ENCODE results near the gene NDRG2.

NDRG2 gene
- long read RNA-seq, donor 1, transcript NDRG2-208 (16 exons, 2,022 nt), result minor isoform, 6 of 133 reads
- long read RNA-seq, donor 1, transcript NDRG2-227 (15 exons, 1,980 nt), result minor isoform, 5 of 133 reads
- long read RNA-seq, donor 1, transcript NDRG2-209 (17 exons, 2,079 nt), result major isoform, 8 of 133 reads
- long read RNA-seq, donor 1, partial matches to known transcripts, result 101 of 133 reads
- long read RNA-seq, donor 1, other reads (novel, unspliced or antisense), result 5 of 133 reads
- long read RNA-seq, donor 2, partial matches to known transcripts, result 0 of 18 reads
- long read RNA-seq, donor 2, other reads (novel, unspliced or antisense), result 0 of 18 reads
- long read RNA-seq, donor 3, transcript NDRG2-227 (15 exons, 1,980 nt), result major isoform, 7 of 12 reads
- long read RNA-seq, donor 3, partial matches to known transcripts, result 0 of 12 reads
- long read RNA-seq, donor 3, other reads (novel, unspliced or antisense), result 0 of 12 reads
- long read RNA-seq, donor 4, partial matches to known transcripts, result 24 of 50 reads
- long read RNA-seq, donor 4, other reads (novel, unspliced or antisense), result 13 of 50 reads
- long read RNA-seq, donor 5, transcript NDRG2-208 (16 exons, 2,022 nt), result minor isoform, 6 of 204 reads
- long read RNA-seq, donor 5, transcript NDRG2-227 (15 exons, 1,980 nt), result major isoform, 10 of 204 reads
- long read RNA-seq, donor 5, partial matches to known transcripts, result 168 of 204 reads
- long read RNA-seq, donor 5, other reads (novel, unspliced or antisense), result 7 of 204 reads
- long read RNA-seq, donor 6, transcript NDRG2-209 (17 exons, 2,079 nt), result minor isoform, 5 of 54 reads
- long read RNA-seq, donor 6, transcript NDRG2-226 (13 exons, 2,146 nt), result major isoform, 6 of 54 reads
- long read RNA-seq, donor 6, partial matches to known transcripts, result 31 of 54 reads
- long read RNA-seq, donor 6, other reads (novel, unspliced or antisense), result 0 of 54 reads
- long read RNA-seq, donor 7, result 0 reads
- long read RNA-seq, donor 8, transcript NDRG2-227 (15 exons, 1,980 nt), result major isoform, 8 of 81 reads
- long read RNA-seq, donor 8, transcript NDRG2-209 (17 exons, 2,079 nt), result minor isoform, 5 of 81 reads
- long read RNA-seq, donor 8, partial matches to known transcripts, result 49 of 81 reads
- long read RNA-seq, donor 8, other reads (novel, unspliced or antisense), result 7 of 81 reads

GRCh38 chr14:21024585-21025370 lies at the start of gene NDRG2:
NDRG2 (minus strand) TSS chr14:21025061; CDS start chr14:21023315, 1,746 bp downstream.
- peak; percentile 87 for DNase-seq

DNA sequence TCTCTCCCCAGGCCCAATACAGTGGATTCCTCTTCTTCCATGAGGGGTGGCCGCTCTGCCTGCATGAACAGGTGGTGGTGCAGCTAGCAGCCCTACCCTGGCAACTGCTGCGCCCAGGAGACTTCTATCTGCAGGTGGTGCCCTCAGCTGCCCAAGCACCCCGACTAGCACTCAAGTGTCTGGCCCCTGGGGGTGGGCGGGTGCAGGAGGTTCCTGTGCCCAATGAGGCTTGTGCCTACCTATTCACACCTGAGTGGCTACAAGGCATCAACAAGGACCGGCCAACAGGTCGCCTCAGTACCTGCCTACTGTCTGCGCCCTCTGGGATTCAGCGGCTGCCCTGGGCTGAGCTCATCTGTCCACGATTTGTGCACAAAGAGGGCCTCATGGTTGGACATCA lies 49.1 kb upstream of the NDRG2 start:
- DNase-seq, result no peak

DNA sequence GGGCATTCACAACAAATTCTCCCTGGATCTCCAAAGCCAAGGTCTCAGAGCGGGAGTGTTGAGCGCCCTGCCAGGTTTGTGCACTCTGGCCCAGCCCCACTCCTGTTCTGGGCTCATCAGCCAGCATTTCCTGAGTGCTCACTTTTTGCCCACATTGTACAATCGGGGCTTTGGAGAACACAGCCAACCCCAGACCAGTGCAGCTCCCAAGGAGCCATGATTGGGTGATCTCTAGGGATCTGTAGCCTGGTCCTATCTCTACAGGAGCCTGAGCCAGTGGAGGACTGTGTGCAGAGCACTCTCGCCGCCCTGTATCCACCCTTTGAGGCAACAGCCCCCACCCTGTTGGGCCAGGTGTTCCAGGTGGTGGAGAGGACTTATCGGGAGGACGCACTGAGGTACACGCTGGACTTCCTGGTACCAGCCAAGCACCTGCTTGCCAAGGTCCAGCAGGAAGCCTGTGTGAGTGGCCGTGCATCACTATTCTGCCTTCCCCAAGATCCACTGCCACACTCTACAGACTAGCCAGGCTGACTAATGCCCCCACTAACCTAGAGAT lies 48.0 kb upstream of the NDRG2 start:
- no peak for DNase-seq

GRCh38 chr14:21072031-21072473 lies 47.2 kb upstream of the NDRG2 start:
- peak; percentile 63 for DNase-seq

DNA sequence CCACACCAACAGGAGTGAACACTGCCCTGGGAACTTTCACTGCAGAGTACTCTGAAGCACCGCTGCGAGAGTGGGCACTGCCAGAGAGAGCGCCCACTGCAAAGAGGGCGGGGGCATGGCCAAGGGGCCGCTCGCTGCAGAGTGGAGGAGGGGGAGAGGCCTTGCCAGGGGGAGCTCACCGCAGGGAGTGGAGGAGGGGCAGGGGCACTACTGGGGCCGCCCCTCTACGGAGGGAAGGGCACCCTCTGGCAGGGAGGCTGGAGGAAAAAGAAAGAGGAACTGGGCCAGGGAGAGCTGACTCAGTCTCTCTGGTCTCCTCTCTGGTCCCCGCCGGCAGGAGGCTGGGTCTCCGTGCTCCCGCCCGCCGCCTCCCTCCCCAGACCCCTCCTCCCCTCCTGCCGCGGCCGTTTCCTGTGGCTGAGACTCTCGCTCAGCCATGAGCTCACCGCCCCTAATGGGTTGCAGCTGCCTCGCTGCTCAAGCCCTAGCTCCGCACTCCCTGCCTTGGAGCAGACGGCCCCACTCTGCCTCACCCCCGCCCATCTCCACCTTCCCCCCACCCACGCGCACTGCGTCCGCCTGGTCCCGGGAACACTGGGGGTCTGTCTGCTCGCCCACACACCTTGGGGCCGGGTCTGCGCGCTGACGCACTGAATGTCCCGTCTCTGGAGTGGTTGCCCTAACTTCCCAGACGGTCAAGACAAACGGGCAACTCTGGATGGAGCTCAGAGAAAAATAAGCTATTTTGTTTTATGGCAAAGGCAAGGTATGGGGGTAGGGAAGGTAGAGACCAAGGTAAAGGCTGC lies 46.6 kb upstream of the NDRG2 start:
- no peak for DNase-seq

DNA sequence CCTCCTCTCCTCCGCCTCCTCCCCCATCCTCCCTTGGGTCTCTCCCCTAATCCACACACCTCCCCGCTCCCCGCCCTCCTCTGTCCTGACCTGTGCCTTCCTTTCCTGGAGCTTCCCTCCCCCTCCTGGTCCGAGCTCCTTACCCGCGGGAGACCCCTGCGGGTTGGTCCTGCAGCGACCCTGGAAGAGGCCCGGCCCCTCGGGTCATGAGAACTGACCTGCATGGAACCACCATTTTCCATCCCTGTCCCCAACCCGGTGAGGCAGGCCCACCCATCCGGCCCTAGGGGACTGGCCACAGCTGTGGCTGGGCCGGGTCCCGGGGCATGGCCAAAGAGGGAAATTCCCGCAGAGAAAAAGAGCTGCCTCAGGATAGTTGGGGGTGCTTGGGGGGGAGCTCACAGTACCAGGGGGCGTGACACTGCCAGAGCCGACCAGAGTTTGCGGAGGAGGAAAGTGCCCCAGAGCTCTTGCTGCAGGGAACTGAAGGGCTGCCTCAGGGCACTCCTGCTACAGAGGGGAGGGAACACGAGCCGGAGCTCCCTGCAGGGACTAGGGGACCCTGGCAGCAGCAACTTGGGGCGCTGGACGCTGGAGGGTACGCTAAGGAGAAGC lies 45.9 kb upstream of the NDRG2 start:
- peak; percentile 89 for DNase-seq

GRCh38 chr14:21070083-21070609 lies 45.3 kb upstream of the NDRG2 start, which contains the start of gene ARHGEF40:
ARHGEF40 (plus strand) TSS chr14:21070304; CDS start chr14:21070397, 93 bp downstream.
- DNase-seq, result peak; percentile 87

GRCh38 chr14:21069388-21070082 lies 44.7 kb upstream of the NDRG2 start:
- DNase-seq, result peak; percentile 85

DNA sequence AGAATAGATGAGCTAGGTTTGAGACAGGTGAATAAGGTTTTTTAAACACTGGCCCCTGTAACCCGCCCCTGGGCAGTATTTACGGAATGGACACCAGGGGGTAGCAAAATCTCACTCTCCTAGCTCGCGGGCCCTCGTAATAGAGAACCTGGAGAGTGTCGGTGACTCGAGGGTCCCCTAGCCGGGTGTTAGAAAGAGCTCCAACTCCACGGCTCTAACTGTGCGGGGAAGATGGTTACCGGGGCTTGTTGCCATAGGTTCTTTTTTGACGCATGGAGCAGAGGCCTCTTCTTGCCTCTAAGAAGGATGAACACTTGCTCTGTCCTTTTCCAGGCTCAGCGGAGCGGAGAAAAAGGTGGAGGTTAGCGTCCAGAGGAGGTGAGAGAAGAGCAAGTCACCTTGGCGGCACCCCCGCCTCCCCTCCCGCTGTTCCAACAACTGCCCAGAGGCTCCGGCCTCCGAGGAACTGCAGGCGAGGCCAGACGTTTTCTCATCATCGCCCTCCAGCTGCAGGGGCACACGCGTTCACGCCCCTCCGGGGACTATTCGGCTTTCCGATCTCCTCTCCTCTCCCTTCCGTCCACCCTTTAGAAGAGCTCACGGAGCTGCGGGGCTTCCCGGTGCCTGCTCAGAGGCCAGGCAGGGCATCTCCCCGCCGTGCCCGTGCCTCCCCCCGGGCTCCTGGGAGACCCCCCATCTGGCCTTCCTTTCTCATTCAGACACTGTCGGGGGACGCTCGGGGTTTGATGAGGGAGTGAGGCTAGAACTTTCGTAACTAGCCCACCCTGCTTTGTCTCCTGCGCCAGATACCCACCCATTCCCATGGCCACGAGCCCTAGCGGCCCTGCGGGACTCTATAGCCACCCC lies 43.9 kb upstream of the NDRG2 start:
- peak; percentile 76 for DNase-seq

GRCh38 chr14:21066882-21067502 lies 42.1 kb upstream of the NDRG2 start:
- no peak for DNase-seq

DNA sequence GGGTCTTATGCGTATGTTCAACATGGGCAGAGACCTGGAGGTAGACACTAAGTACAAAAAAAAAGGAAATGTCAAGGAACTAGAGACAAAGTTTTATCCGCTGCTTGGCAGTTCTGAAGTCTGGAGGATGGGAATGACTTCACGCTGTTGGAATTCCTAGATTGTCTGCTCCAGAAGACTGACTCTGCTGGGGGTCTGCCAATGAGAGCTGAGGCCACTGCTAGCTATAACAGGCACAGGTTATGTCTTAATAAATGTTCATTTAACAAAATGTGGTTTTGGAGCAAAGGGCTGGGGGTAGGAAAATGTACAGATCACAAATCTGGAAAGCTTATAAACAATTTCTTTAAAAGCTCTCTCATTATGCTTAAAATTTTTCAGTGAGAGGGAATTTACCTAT lies 38.6 kb upstream of the NDRG2 start:
- DNase-seq, result no peak

GRCh38 chr14:21061347-21061668 lies 36.4 kb upstream of the NDRG2 start:
- DNase-seq, result no peak

DNA sequence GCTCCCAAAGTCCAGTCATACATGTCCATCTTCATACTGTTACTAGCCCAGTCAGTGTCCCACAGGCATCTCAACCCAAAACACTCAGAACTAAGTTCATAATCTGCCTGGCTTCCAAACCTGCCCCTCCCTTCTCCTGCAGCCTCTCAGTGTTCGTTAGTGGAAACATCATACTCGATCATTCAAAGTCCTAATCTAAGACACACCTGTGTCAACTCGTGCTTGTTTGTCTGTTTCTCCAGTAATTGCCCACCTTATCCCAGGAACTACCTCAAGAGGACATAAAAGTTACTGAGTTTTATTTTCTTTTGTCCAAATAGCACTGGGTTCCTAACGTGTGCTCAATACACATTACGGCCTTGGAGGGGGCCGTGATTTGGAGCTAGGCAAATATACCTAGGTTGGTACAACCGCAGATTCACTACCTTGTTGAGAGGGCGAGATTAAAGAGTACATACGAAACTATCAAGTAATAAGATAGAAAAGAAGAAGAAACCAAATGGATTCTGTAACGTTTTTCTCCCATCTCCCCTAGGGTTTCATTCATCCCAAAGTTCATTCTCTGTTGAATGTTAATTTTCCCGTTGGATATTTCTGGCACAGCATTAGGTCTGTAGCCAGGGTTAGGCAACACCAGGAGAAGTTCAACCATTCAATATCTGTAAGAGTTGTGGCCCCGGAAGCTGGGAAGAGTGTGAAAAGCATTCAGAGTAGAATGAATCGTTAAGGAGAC lies 35.9 kb upstream of the NDRG2 start:
- DNase-seq, result no peak

GRCh38 chr14:21059842-21060613 lies 35.2 kb upstream of the NDRG2 start:
- no peak for DNase-seq

DNA sequence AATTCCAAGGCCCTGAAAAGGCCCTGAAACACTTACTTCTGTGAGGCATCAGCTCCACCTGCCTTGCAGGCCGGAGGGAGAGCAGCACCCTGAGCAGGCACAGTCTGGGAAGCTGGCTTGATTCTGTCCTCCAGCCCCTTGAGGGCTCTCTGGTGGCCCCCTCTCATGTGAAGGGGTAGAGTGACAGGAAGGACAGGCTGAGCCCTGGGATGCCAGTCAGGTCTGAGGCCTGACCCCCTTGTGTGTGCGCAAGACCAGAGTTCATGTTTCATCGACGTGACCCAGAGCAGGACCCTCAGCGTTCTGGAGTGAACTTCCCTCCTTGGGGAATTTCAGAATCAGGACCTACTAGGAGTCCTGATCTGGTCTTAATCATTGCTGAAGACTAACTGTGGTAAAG lies 34.0 kb upstream of the NDRG2 start:
- no peak for DNase-seq
